H1 (cell line): ENCODE measurements around the gene TAF11L4.
"Not testable (repeated sequence)": the region's sequence is repeated elsewhere in the genome, so short reads cannot be mapped to it uniquely, and the experiment has no call there.

Experiments used
- CEBPB ChIP-seq: IDR thresholded peaks from 2 replicates; pipeline ENCODE4 v1.6.1; 2012; ENCODE audit warnings: low read depth, low read length
- KDM4A ChIP-seq: IDR thresholded peaks from one replicate; pipeline ENCODE4 v1.7.1; 2012; ENCODE audit warnings: low read depth, mild to moderate bottlenecking, moderate library complexity, low read length, inconsistent platforms; ENCODE audit not compliant: severe bottlenecking
- MAFK ChIP-seq: IDR thresholded peaks from 2 replicates; pipeline ENCODE4 v1.6.1; 2012; ENCODE audit warnings: low read depth, mild to moderate bottlenecking, improper control_type of control experiment, low read length
- PHF8 ChIP-seq: fragments of 200-600 bp; sonication (generic); conservative IDR thresholded peaks from 2 replicates; pipeline ENCODE4 v1.7.1; 2012; ENCODE audit warnings: low read depth, mild to moderate bottlenecking, inconsistent platforms, low read length, moderate library complexity
- RXRA ChIP-seq: IDR thresholded peaks from 2 replicates; pipeline ENCODE4 v1.6.1; 2011; ENCODE audit warnings: low read depth, mild to moderate bottlenecking, low read length, moderate library complexity; ENCODE audit not compliant: insufficient read depth
- YY1 ChIP-seq: IDR thresholded peaks from 2 replicates; pipeline ENCODE4 v1.6.1; 2011; ENCODE audit warnings: low read depth, mild to moderate bottlenecking, low read length
- TF ChIP-seq, protein P1 (sequence below), 3 experiments: IDR thresholded peaks; 1 replicate in 2 of 3; 2 replicates in 1 of 3; pipeline versions ENCODE4 v1.5.1 to v1.6.1; 2011; ENCODE audit warnings: low read length in 3 of 3, mild to moderate bottlenecking in 3 of 3, inconsistent platforms in 2 of 3, low read depth in 1 of 3, moderate library complexity in 1 of 3; ENCODE audit not compliant: insufficient read depth in 1 of 3; ENCODE audit errors: control extremely low read depth in 1 of 3

DNA sequence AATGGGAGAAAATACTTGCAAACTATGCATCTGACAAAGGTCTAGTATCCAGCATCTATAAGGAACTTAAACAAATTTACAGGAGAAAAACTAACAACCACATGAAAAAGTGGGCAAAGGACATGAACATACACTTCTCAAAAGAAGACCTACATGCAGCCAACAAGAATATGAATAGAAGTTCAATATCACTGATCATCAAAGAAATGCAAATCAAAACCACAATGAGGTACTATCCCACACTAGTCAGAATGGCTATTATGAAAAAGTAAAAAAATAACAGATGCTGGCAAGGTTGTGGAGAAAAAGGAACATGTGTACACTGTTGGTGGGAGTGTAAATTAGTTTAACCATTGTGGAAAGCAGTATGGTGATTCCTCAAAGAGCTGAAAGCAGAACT is 46.5 kb upstream of the TAF11L4 start:
- TF ChIP-seq MAFK, YY1, PHF8, CEBPB, KDM4A, RXRA: not testable (repeated sequence)
- TF ChIP-seq, protein P1, sequence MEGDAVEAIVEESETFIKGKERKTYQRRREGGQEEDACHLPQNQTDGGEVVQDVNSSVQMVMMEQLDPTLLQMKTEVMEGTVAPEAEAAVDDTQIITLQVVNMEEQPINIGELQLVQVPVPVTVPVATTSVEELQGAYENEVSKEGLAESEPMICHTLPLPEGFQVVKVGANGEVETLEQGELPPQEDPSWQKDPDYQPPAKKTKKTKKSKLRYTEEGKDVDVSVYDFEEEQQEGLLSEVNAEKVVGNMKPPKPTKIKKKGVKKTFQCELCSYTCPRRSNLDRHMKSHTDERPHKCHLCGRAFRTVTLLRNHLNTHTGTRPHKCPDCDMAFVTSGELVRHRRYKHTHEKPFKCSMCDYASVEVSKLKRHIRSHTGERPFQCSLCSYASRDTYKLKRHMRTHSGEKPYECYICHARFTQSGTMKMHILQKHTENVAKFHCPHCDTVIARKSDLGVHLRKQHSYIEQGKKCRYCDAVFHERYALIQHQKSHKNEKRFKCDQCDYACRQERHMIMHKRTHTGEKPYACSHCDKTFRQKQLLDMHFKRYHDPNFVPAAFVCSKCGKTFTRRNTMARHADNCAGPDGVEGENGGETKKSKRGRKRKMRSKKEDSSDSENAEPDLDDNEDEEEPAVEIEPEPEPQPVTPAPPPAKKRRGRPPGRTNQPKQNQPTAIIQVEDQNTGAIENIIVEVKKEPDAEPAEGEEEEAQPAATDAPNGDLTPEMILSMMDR (IDR thresholded peaks at IDR 0.05; ENCODE audit: control extremely low read depth in 1 of 3, insufficient read depth in 1 of 3, low read depth in 1 of 3, low read length in 3 of 3) = not testable (repeated sequence)
